BLaER1 treated with 17β-estradiol and CSF1 and Interleukin-3, amounts not matched to agents 10 nM and 100 nM (cell line): ENCODE measurements around the gene SCGB1D1.

Experiments used
- H3K27ac ChIP-seq, 11 experiments: shearing (Covaris generic); formaldehyde crosslinking; 2 replicates each; pipeline ENCODE4 v1.8.1; 2022
- H3K27me3 ChIP-seq, 11 experiments: shearing (Covaris generic); formaldehyde crosslinking; 2 replicates each; pipeline ENCODE4 v1.8.1; 2022
- H3K36me3 ChIP-seq, 11 experiments: shearing (Covaris generic); formaldehyde crosslinking; 2 replicates each; pipeline ENCODE4 v1.8.1; 2022
- H3K4me1 ChIP-seq, 10 experiments: shearing (Covaris generic); formaldehyde crosslinking; 2 replicates each; pipeline ENCODE4 v1.8.1; 2022
- H3K4me2 ChIP-seq, 11 experiments: shearing (Covaris generic); formaldehyde crosslinking; 2 replicates each; pipeline ENCODE4 v1.8.1; 2022
- H3K4me3 ChIP-seq, 10 experiments: shearing (Covaris generic); formaldehyde crosslinking; 2 replicates each; pipeline ENCODE4 v1.8.1; 2022
- H3K9ac ChIP-seq, 11 experiments: shearing (Covaris generic); formaldehyde crosslinking; 2 replicates each; pipeline ENCODE4 v1.8.1; 2022
- H3K9me3 ChIP-seq, 11 experiments: shearing (Covaris generic); formaldehyde crosslinking; replicated peaks in 1 of 11; 2 replicates each; pipeline ENCODE4 v1.8.1; 2022
- H4K20me1 ChIP-seq, 11 experiments: shearing (Covaris generic); formaldehyde crosslinking; 2 replicates each; pipeline ENCODE4 v1.8.1; 2022
- Cebpa-rat ChIP-seq, 11 experiments: shearing (Covaris generic); IDR thresholded peaks; 2 replicates each; pipeline ENCODE4 v1.8.1; 2022

Gene SCGB1D1

GRCh38 chr11:62190011-62190410, at the start of gene SCGB1D1:
TSS of gene SCGB1D1 (plus strand) at chr11:62190216. CDS start at chr11:62190285, 69 bp downstream.
- H3K36me3 ChIP-seq, result no peaks in the 10 kb centered on the region
- no peaks in the 10 kb centered on the region for H3K27me3 ChIP-seq
- H3K4me2 ChIP-seq, result no peak within 1 kb of the TSS
- no peak within 1 kb of the TSS for H3K27ac ChIP-seq
- peaks cover 0 to 5% (median 0%) of the 10 kb centered on the region in 11 experiments; a peak in 1 of 22 replicates for H4K20me1 ChIP-seq
- no peak within 1 kb of the TSS for H3K4me3 ChIP-seq
- TF ChIP-seq Cebpa-rat (IDR thresholded peaks at IDR 0.05), result no peak
- H3K4me1 ChIP-seq, result no peaks in the 10 kb centered on the region
- H3K9ac ChIP-seq, result no peak within 1 kb of the TSS
- H3K9me3 ChIP-seq, result no peaks in the 10 kb centered on the region

GRCh38 chr11:62140304-62141110, 49.5 kb upstream of the SCGB1D1 start:
- no peak overlapping the region for H3K27ac ChIP-seq
- H3K4me1 ChIP-seq, result no peaks in the 10 kb centered on the region
- H3K4me3 ChIP-seq, result no peak overlapping the region
- H3K9ac ChIP-seq, result no peak overlapping the region
- peaks cover 0 to 98% (median 73%) of the 10 kb centered on the region in 11 experiments; a peak in 17 of 22 replicates for H4K20me1 ChIP-seq
- peaks cover 81 to 100% (median 99%) of the 10 kb centered on the region in 11 experiments for H3K36me3 ChIP-seq
- H3K27me3 ChIP-seq, result no peaks in the 10 kb centered on the region
- no peak overlapping the region for H3K4me2 ChIP-seq
- H3K9me3 ChIP-seq, result no peaks in the 10 kb centered on the region
- no peak for TF ChIP-seq Cebpa-rat (IDR thresholded peaks at IDR 0.05)

DNA sequence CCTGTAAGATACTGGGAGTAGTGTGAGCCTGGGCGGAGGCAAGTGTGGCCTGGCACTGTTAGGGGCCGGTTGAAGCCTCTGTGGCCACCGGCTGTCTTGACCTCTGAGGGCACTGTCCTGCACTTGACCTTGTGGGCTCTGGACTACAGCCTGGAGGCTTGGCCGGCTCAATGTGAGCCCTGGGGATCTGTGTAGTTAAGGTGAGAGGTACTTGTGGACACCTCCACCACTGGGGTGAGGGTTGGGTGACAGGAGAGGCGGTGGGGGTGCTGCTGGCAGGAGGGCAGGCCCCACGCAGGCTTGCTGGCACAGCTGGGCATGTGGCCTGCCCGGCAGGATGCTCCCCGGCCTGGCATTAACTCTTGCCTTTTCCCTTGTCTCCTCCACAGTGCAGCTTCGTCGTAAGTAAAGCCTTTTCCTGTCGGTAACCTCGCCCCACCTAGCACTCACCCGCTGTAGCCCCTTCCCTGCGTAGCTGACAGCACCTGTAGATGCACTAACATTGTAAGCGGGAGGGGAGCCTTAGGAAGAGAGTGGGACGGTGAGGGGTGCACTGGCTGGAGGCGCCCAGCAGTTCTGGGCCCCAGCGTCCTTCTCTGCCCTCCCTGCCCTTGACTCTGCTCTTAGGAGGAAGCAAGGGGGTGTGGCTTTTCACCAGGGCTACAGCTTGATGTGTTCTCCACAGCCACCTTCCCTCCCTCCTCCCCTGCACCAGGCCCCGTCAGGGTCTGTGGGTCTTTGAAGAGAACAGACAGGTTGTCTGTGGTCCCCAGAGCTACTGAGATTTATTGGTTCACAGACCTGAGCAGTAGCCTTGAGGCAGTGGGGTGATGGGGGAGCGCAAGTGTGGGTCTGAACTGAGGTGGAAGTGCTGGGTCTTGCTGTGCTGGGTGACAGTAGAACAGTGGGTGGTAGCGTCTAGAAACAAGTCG, 48.6 kb upstream of the SCGB1D1 start:
- H3K27ac ChIP-seq, result no peak overlapping the region
- TF ChIP-seq Cebpa-rat (IDR thresholded peaks at IDR 0.05), result no peak
- no peaks in the 10 kb centered on the region for H3K9me3 ChIP-seq
- no peaks in the 10 kb centered on the region for H3K27me3 ChIP-seq
- no peak overlapping the region for H3K9ac ChIP-seq
- no peak overlapping the region for H3K4me2 ChIP-seq
- H3K4me3 ChIP-seq, result no peak overlapping the region
- no peaks in the 10 kb centered on the region for H3K4me1 ChIP-seq
- peaks cover 0 to 98% (median 67%) of the 10 kb centered on the region in 11 experiments; a peak in 17 of 22 replicates for H4K20me1 ChIP-seq
- H3K36me3 ChIP-seq, result peaks cover 89 to 100% (median 100%) of the 10 kb centered on the region in 11 experiments

GRCh38 chr11:62142043-62142375, 48.0 kb upstream of the SCGB1D1 start:
- no peak for TF ChIP-seq Cebpa-rat (IDR thresholded peaks at IDR 0.05)
- H3K27ac ChIP-seq, result no peak overlapping the region
- H3K4me3 ChIP-seq, result no peak overlapping the region
- no peaks in the 10 kb centered on the region for H3K9me3 ChIP-seq
- no peaks in the 10 kb centered on the region for H3K27me3 ChIP-seq
- no peaks in the 10 kb centered on the region for H3K4me1 ChIP-seq
- peaks cover 96 to 100% (median 100%) of the 10 kb centered on the region in 11 experiments for H3K36me3 ChIP-seq
- H4K20me1 ChIP-seq, result peaks cover 0 to 98% (median 67%) of the 10 kb centered on the region in 11 experiments; a peak in 17 of 22 replicates
- no peak overlapping the region for H3K9ac ChIP-seq
- no peak overlapping the region for H3K4me2 ChIP-seq

- peaks cover 0 to 5% (median under 1%) of the 10 kb centered on the region in 10 experiments; a peak in 9 of 20 replicates for H3K4me1 ChIP-seq
- no peak overlapping the region for H3K9ac ChIP-seq
- H4K20me1 ChIP-seq, result peaks cover 0 to 98% (median 66%) of the 10 kb centered on the region in 11 experiments; a peak in 17 of 22 replicates
- H3K27ac ChIP-seq, result no peak overlapping the region
- H3K27me3 ChIP-seq, result no peaks in the 10 kb centered on the region
- H3K4me2 ChIP-seq, result no peak overlapping the region
- H3K4me3 ChIP-seq, result no peak overlapping the region
- peaks cover 97 to 100% (median 100%) of the 10 kb centered on the region in 11 experiments for H3K36me3 ChIP-seq
- TF ChIP-seq Cebpa-rat (IDR thresholded peaks at IDR 0.05), result no peak
- H3K9me3 ChIP-seq, result no peaks in the 10 kb centered on the region
Observed at GRCh38 chr11:62142921-62143320, 47.1 kb upstream of the SCGB1D1 start.

GRCh38 chr11:62143727-62144126, 46.3 kb upstream of the SCGB1D1 start:
- no peak for TF ChIP-seq Cebpa-rat (IDR thresholded peaks at IDR 0.05)
- no peak overlapping the region for H3K27ac ChIP-seq
- H3K4me3 ChIP-seq, result no peak overlapping the region
- peaks cover 0 to 9% (median 2%) of the 10 kb centered on the region in 10 experiments; a peak in 9 of 20 replicates for H3K4me1 ChIP-seq
- no peak overlapping the region for H3K4me2 ChIP-seq
- no peaks in the 10 kb centered on the region for H3K27me3 ChIP-seq
- peaks cover 0 to 98% (median 65%) of the 10 kb centered on the region in 11 experiments; a peak in 15 of 22 replicates for H4K20me1 ChIP-seq
- H3K9ac ChIP-seq, result no peak overlapping the region
- H3K9me3 ChIP-seq, result no peaks in the 10 kb centered on the region
- peaks cover 97 to 100% (median 100%) of the 10 kb centered on the region in 11 experiments for H3K36me3 ChIP-seq

GRCh38 chr11:62144641-62145255, 45.3 kb upstream of the SCGB1D1 start:
- H3K36me3 ChIP-seq, result peaks cover 97 to 100% (median 100%) of the 10 kb centered on the region in 11 experiments
- no peak overlapping the region for H3K27ac ChIP-seq
- peaks cover 0 to 9% (median 2%) of the 10 kb centered on the region in 10 experiments; a peak in 9 of 20 replicates for H3K4me1 ChIP-seq
- H3K9ac ChIP-seq, result no peak overlapping the region
- H3K9me3 ChIP-seq, result no peaks in the 10 kb centered on the region
- no peak overlapping the region for H3K4me2 ChIP-seq
- no peak for TF ChIP-seq Cebpa-rat (IDR thresholded peaks at IDR 0.05)
- no peaks in the 10 kb centered on the region for H3K27me3 ChIP-seq
- peaks cover 0 to 89% (median 57%) of the 10 kb centered on the region in 11 experiments; a peak in 14 of 22 replicates for H4K20me1 ChIP-seq
- no peak overlapping the region for H3K4me3 ChIP-seq

DNA sequence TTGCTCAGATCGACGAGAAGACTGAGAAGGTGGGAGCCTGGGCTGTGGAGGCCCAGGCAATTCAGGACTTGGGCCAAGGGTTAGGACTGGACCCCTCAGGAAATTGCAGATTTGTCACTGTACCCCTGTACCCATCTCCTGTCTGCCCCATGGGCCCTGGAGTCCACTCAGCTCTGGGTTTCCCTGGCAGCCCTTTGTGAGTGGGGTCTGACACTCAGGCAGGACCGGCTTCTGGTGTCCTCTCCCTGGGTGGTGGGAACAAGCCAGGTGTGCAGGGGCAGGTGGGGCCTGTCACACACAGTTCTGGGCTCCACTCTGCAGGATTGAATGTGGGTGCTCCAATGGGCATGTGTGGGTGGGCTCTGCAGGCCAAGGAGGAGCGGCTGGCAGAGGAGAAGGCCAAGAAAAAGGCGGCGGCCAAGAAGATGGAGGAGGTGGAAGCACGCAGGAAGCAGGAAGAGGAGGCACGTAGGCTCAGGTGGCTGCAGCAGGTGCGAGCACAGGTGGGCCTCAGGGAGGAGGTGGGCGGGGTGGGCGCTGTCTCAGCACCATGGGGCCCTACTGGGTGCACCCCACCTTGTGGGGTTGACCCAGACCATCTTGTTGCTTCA, 44.6 kb upstream of the SCGB1D1 start:
- Histone ChIP-seq H3K9me3 (no peaks in the 10 kb centered on the region), H3K27ac (no peak overlapping the region), H3K4me2 (no peak overlapping the region), H4K20me1 (peaks cover 0 to 87% (median 53%) of the 10 kb centered on the region in 11 experiments; a peak in 14 of 22 replicates), H3K27me3 (no peaks in the 10 kb centered on the region), H3K9ac (no peak overlapping the region), H3K4me1 (peaks cover 0 to 13% (median 2%) of the 10 kb centered on the region in 10 experiments; a peak in 10 of 20 replicates), H3K36me3 (peaks cover 97 to 100% (median 100%) of the 10 kb centered on the region in 11 experiments), H3K4me3 (no peak overlapping the region)
- no peak for TF ChIP-seq Cebpa-rat (IDR thresholded peaks at IDR 0.05)
